Fibroblast of mammary gland (primary cell): ENCODE measurements around the gene LHFPL2.
A peak's percentile ranks its signal among the peaks of the same experiment; 100 is the strongest.

Experiments
- DNase-seq: peaks from one replicate; pipeline ENCODE4 v3.0.0-alpha.2; 2010; ENCODE audit warnings: low read depth
- H3K4me3 ChIP-seq: 2 replicates; pipeline ENCODE4 v1.5.1; 2011; ENCODE audit warnings: low read depth, mild to moderate bottlenecking, low read length, moderate library complexity; ENCODE audit not compliant: control insufficient read depth
- TF ChIP-seq, protein P1 (sequence below): conservative IDR thresholded peaks from 2 replicates; pipeline ENCODE4 v1.5.1; 2011; ENCODE audit warnings: low read depth, low read length, inconsistent platforms; ENCODE audit not compliant: control insufficient read depth, insufficient read depth

Gene LHFPL2

GRCh38 chr5:78613756-78614155 is 34.8 kb downstream of the LHFPL2 start:
- TF ChIP-seq, protein P1, sequence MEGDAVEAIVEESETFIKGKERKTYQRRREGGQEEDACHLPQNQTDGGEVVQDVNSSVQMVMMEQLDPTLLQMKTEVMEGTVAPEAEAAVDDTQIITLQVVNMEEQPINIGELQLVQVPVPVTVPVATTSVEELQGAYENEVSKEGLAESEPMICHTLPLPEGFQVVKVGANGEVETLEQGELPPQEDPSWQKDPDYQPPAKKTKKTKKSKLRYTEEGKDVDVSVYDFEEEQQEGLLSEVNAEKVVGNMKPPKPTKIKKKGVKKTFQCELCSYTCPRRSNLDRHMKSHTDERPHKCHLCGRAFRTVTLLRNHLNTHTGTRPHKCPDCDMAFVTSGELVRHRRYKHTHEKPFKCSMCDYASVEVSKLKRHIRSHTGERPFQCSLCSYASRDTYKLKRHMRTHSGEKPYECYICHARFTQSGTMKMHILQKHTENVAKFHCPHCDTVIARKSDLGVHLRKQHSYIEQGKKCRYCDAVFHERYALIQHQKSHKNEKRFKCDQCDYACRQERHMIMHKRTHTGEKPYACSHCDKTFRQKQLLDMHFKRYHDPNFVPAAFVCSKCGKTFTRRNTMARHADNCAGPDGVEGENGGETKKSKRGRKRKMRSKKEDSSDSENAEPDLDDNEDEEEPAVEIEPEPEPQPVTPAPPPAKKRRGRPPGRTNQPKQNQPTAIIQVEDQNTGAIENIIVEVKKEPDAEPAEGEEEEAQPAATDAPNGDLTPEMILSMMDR = no peak
- no peak for DNase-seq
- no peak overlapping the region for H3K4me3 ChIP-seq

- DNase-seq = no peak
- no peak overlapping the region for H3K4me3 ChIP-seq
- TF ChIP-seq, protein P1 = no peak
These were observed 35.4 kb downstream of the LHFPL2 start for GRCh38 chr5:78613151-78613533.

GRCh38 chr5:78612227-78613150 is 36.1 kb downstream of the LHFPL2 start:
- no peak overlapping the region for H3K4me3 ChIP-seq
- DNase-seq = no peak
- TF ChIP-seq, protein P1 = no peak

DNA sequence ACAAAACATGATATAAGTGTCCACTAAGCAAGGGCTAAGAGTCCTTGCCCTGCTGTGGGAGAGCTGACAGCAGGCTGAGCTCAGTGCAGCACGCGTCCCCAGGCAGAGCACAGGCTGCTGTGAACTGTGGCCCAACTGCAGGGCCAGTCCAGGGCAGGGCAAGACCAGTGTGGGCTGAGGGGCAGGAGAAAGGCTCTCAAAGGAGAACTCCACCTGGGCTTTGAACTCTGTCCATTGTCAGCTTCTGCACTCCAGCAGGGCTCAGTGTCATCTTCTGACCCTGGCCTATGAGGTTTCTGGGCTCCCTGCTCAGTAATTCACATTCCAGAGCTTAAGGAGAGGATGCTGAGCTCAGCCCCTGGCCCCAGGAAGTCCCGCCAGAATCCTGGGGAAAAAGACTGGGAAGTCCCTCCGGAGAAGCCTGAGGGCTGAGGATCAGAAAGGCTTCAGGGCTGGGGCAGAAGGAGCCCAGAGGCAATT is 37.4 kb downstream of the LHFPL2 start:
- TF ChIP-seq, protein P1 = no peak
- DNase-seq = no peak

DNA sequence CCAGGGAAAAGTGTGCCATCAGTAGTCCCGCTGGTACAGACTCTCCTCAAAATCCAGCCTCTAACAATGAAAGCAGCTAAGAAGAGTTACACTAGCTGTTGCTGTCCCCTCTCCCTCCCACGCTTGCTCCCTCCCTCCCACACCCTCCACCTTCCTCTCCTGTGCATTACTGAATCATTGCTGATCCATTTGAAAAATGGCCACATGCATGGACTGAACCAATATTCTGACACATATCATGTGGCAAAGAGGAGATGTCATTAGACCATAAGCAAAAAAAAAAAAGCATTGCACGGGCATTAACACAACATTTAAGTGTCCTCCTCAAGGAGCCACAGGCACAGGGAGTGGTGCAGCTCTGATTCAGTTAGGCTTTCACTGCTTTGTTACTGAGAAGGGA is 37.9 kb downstream of the LHFPL2 start:
- no peak overlapping the region for H3K4me3 ChIP-seq
- peak; percentile 77 for DNase-seq
- TF ChIP-seq, protein P1 = no peak

More for the DNA sequence above, 37.4 kb downstream of the LHFPL2 start:
- H3K4me3 ChIP-seq = no peak overlapping the region

- TF ChIP-seq, protein P1 = peak; percentile 34
- peak; percentile 94 for DNase-seq
- H3K4me3 ChIP-seq = no peak overlapping the region
These were observed 38.4 kb downstream of the LHFPL2 start for GRCh38 chr5:78610163-78610583.
